ENCODE data around the gene SAPCD1.

The SAPCD1 gene

GRCh38 chr6:31728767-31729514, 33.5 kb upstream of the SAPCD1 start, which contains the start of gene DDAH2:
Gene DDAH2 (minus strand): TSS chr6:31729299. CDS start chr6:31729161, 138 bp downstream.
- H3K4me3 ChIP-seq (ENCODE audit: low read depth, low read length): peak within 1 kb of the TSS; percentile 90
- DNase-seq (ENCODE audit: low read depth): no peak

GRCh38 chr6:31729515-31729978, 32.9 kb upstream of the SAPCD1 start:
- H3K4me3 ChIP-seq (ENCODE audit: low read depth, low read length): peak overlapping the region; percentile 90
- peak; percentile 50 for DNase-seq (ENCODE audit: low read depth)

- peak; percentile 64 for DNase-seq (ENCODE audit: low read depth)
- H3K4me3 ChIP-seq (ENCODE audit: low read depth, low read length): peak overlapping the region; percentile 90
Observed at GRCh38 chr6:31729979-31730630, 32.4 kb upstream of the SAPCD1 start.

- peak overlapping the region; percentile 90 for H3K4me3 ChIP-seq (ENCODE audit: low read depth, low read length)
- DNase-seq (ENCODE audit: low read depth): no peak
Observed at GRCh38 chr6:31730631-31731086, 31.8 kb upstream of the SAPCD1 start.

DNA sequence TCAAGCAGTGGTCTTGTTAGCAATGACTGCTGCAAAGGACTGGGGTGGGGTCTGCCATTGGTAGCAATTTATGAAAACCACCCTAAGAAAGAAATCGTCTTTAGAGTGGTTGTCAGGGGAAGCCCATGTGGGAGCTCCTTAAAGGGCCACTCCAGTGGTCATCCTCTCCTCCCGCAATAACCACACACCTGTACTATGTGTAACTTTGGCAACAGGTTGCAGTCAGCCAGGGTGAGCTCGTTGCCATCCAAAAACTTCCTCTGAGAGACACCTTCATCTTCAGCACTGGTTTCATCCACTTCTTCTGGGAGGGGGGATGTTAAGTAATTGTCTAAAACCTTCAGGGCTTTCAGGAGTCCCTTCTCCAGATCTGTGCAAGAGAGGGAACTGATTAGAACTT, 30.4 kb upstream of the SAPCD1 start:
- no peak overlapping the region for H3K4me3 ChIP-seq (ENCODE audit: low read depth, low read length)

GRCh38 chr6:31733734-31734133, 28.7 kb upstream of the SAPCD1 start:
- no peak for DNase-seq (ENCODE audit: low read depth)
- peak overlapping the region; percentile 99 for H3K4me3 ChIP-seq (ENCODE audit: low read depth, low read length)

More for the DNA sequence above, 30.4 kb upstream of the SAPCD1 start:
- DNase-seq (ENCODE audit: low read depth): no peak

GRCh38 chr6:31734247-31734820, 28.1 kb upstream of the SAPCD1 start:
- H3K4me3 ChIP-seq (ENCODE audit: low read depth, low read length): peak overlapping the region; percentile 99
- no peak for DNase-seq (ENCODE audit: low read depth)

DNA sequence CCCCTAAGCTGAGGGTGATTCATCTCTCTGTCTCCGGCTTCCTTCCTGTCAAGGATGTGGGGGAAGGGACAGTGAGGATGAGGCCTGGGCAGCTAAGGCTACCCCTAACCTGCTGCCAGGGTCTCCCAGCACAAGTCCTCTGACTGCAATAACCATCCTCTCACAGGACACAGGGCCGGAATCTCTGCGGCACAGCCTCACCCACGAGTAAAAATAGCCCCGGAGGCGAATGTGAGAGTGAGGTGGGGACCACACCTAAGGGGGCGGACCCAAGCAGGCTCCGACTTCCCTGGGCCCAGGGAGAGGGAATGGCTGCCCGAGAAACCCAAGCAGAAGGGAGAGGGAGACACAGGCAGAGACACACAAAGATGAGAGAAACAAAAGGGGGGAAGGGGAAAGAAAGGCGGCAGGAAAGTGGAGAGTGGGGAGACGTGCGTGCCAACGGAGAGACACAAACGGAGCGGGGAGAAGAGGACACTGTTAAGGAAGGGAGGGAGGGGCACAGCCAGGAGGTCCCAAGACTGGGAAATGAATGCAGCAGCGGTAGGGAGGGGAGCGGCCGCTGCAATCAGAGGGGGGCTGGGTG, 27.5 kb upstream of the SAPCD1 start:
- H3K4me3 ChIP-seq (ENCODE audit: low read depth, low read length): peak overlapping the region; percentile 99
- DNase-seq (ENCODE audit: low read depth): peak; percentile 29

- H3K4me3 ChIP-seq (ENCODE audit: low read depth, low read length): peak within 1 kb of the TSS; percentile 99
- peak; percentile 30 for DNase-seq (ENCODE audit: low read depth)
Observed at GRCh38 chr6:31736021-31736767, 26.3 kb upstream of the SAPCD1 start, which contains the start of gene CLIC1. Gene CLIC1 (minus strand): TSS chr6:31736530. CDS start chr6:31736300, 230 bp downstream.

DNA sequence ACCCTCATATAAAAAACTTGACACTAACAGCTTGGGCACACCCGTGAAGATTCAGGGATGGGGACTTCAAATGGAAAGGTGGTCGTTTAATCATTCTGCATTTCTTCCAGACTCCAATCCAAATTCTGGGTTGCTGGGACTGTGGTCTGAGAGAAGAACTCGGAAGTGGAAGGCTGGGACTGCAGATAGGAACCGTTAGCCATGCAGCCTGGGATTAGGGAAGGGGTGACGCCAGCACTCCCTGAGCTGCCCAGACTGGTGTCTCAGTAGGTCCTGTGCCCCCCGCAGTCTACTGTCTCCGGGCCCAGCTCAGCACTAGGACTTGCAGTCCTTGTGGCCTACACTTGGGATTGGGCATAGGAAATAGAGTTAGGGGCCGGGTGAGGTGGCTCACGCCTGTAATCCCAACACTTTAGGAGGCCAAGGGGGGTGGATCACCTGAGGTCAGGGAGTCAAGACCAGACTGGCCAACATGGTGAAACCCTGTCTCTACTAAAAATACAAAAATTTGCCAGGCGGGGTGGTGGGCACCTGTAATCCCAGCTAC, 25.6 kb upstream of the SAPCD1 start:
- no peak for DNase-seq (ENCODE audit: low read depth)
- H3K4me3 ChIP-seq (ENCODE audit: low read depth, low read length): peak overlapping the region; percentile 99

GRCh38 chr6:31737315-31737990, 25.0 kb upstream of the SAPCD1 start:
- H3K4me3 ChIP-seq (ENCODE audit: low read depth, low read length): peak overlapping the region; percentile 26
- no peak for DNase-seq (ENCODE audit: low read depth)

DNA sequence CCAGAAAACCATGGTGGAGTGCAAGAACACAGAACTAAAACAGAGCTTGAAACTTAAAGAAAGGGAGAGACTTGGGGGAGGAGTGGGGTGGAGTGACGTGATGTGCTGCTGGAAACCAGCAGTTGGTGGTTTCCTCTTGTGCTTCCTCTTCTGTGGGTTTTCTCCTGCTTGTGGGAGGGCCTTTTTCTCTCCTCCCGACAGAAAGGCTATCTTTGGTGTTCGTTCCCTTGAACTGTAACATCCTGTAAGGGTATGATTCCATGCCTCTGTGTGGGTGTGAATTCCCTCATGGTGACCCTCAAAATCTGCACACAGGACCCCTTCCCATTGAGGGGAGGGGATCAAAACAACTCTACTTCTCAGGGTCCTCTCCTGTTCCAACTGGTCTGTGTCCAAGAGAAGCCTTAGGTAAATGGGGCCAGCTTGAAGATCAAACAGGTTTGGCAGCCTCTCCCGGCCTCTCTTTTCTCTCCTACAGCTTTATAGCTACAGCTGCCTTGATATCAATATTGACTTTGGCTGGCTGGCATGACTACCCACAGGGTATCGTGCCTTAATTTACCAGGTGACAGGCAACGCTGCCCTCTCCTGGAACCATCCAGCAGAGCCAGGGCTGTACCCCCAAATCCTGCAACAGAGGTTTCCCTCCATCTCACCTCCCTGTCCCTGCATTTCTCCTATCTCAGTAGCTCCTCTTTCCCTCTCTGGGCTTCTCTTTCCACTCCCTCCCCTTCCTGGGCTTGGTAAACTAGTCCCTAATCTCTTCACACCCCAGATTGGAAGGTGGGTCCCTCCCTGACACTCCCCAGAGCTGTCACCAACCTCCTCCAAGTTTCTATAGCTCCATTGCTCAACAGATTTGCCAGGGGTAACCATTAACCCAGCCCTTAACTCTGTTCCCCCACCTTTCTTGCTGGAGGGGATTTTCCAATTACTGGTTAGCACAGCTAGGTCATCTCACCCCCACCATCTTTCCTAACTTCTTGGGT, 24.2 kb upstream of the SAPCD1 start:
- peak overlapping the region; percentile 26 for H3K4me3 ChIP-seq (ENCODE audit: low read depth, low read length)
- peak; percentile 62 for DNase-seq (ENCODE audit: low read depth)

DNA sequence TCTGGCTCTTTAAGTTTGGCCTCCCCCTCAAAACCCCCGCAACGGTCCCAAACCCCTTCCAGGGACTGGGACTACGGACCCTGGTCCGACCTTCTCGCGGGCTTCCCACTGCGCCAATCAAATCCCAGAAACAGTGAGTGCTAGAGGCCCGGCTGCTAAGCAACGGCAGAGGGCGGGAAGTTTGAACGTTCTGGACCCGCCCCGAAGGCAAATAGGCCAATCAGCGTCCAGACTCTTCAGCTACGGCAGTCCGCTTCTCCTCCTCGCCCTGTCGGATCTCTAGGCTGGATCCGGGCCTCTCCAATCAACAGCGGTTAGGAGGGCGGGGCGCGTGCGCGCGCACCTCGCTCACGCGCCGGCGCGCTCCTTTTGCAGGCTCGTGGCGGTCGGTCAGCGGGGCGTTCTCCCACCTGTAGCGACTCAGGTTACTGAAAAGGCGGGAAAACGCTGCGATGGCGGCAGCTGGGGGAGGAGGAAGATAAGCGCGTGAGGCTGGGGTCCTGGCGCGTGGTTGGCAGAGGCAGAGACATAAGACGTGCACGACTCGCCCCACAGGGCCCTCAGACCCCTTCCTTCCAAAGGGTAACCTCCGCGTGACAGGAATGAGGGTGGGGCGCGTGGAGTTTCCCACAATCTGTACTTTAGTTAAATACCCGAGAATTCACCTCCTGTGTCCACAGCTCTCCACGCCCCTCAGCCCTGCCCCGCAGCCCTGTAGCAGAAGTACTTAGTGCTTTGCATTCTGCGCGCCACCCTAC, 22.6 kb upstream of the SAPCD1 start, which contains the start of gene MSH5:
Gene MSH5 (plus strand): TSS at position 367 of the 758 bp plus-strand sequence. CDS start 462 bp downstream, outside the sequence.
- peak within 1 kb of the TSS; percentile 87 for H3K4me3 ChIP-seq (ENCODE audit: low read depth, low read length)
- DNase-seq (ENCODE audit: low read depth): peak; percentile 97

GRCh38 chr6:31740397-31741223, 21.8 kb upstream of the SAPCD1 start:
- peak overlapping the region; percentile 87 for H3K4me3 ChIP-seq (ENCODE audit: low read depth, low read length)
- no peak for DNase-seq (ENCODE audit: low read depth)

DNA sequence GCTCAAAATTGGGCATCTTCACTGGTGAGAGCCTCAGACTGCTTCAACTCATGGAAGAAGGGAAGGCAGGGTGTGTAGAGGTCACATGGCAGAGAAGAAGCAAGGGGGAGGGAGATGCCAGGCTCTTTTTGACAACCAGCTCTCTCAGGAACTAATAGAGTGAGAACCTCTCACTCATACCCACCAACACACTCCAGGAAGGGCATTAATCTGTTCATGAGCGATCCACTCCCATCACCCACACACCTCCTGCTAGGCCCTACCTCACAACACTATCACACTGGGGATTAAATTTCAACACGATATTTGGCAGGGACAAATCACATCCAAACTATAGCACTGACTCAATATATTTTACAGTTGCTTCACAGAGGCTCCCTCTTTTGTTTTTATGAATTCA, 20.6 kb upstream of the SAPCD1 start:
- no peak for DNase-seq (ENCODE audit: low read depth)
- no peak overlapping the region for H3K4me3 ChIP-seq (ENCODE audit: low read depth, low read length)

- no peak overlapping the region for H3K4me3 ChIP-seq (ENCODE audit: low read depth, low read length)
- no peak for DNase-seq (ENCODE audit: low read depth)
Observed at GRCh38 chr6:31742894-31743293, 19.6 kb upstream of the SAPCD1 start.

All from skeletal muscle cell (primary cell).